Stimulated activated CD8-positive, alpha-beta memory T cell treated with anti-CD3 and anti-CD28 coated beads, Interleukin-15, amount 100 ng/mL, for 4 hours (primary cell): ENCODE data around the gene GIT1.

Experiments used
- DNase-seq, 2 donors: peaks; one replicate each; pipeline ENCODE4 v3.0.0-alpha.2; 2020; ENCODE audit warnings: low read depth in 2 of 2

Gene GIT1

DNA sequence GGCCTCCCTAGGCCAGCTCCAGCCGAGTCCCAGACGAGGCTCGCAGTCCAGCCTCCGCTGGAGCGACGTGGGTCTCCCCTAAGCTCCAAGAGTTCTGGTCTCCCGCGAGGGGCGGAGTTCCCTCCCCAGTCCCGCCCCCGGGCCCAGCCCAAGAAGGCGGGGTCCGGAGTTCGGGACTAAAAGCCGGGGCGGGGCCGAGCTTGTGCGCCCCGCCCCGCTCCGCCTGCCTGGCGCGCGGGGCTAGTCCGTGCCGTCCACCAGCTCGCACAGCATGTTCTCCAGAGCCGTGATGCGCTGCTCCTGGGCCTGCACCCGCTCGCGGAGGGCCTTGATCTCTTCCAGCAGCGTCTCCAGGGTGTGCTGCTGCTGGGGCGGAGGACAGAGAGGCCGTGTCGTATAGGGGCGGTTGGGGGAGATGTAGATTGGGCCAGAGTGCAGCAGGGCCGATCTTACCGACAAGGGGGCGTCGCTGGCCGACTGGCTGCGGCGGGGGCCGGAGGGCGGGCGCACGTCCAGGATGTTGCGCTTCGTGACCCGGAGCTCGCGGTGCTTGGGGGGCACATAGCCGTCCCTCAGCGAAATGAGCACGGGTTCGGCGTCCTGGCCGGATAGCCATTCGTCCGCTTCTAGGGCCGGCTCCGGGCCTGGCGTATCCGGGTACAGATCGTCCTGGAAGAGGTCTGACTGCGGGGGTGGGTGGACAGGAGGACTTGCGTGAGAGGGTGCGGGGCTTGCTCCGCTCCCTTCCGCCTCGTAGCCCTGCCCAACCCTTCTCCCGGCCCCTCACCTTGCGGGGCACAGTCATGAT is 26.2 kb upstream of the GIT1 start:
- DNase-seq, result peak; percentile 66 to 71

DNA sequence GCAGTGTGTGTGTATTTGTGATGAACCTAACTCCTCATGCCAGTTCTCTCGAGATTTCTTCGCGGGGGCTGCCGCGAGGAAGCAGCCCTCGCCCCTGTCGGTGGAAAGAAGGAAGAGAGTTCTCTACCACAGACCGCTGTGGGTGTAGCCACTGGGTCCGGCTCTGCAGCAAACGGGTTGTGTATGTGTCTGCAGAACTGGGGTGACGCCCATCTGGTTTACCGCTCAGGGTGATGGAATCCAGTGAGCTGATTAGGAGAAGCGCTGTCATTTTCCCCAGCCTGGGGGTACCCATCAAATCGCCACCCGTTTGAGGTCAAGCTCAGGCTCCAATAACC is 25.6 kb upstream of the GIT1 start:
- DNase-seq, result peak in 1 of 2 donors; percentile 46

DNA sequence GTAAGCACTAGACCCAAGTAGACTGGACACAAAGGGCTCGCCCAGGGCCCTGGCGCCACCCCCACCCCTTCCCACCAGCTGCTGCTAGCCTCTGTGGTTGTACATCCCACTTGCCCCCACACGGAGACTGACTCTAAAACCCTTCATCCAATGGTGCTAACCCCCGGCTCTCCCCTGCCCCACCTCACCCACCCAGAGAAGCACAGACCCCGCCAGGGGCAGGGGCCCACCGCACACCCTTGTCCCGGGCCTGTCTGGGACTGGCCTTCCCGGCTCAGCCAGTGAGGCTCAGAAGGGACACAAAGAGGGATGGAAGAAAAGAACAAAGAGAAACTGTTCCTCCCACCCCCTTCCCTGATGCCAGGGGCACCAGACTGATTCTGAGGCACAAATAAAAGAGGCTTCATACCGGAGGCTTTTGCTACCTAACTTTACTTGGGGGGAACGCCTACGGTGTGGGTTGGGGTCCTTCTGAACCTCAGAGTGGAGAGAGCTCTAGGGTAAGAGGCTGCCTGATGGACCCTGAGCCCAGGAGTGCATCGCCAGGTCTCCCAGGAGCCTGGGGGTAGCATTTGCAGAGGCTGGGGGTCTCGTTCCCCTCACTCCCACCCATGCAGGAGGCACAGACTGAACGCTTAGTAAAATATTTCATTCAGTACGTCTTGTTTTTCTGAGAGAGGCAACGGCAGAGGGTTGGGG is 25.1 kb upstream of the GIT1 start:
- DNase-seq, result no peak

DNA sequence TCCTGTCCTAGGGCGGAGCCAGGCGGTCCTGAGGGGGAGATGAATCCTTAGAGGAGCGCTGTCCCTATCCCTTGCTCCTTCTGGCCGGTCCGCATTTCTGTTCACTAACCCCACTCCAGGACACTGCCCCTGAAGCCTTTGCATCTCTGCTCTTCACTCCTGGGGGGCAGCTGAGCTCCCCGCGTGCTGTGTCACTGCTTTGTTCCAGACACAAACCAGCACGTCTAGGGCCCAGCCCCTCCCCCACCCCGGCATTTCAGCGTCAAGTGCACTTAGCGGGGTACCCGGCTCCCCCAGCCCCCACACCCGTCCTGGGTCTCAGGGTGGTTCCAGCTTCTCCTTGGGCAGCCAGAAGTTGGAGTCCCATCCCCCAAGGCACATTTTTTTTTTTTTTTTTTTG is 24.4 kb upstream of the GIT1 start:
- DNase-seq, result no peak

DNA sequence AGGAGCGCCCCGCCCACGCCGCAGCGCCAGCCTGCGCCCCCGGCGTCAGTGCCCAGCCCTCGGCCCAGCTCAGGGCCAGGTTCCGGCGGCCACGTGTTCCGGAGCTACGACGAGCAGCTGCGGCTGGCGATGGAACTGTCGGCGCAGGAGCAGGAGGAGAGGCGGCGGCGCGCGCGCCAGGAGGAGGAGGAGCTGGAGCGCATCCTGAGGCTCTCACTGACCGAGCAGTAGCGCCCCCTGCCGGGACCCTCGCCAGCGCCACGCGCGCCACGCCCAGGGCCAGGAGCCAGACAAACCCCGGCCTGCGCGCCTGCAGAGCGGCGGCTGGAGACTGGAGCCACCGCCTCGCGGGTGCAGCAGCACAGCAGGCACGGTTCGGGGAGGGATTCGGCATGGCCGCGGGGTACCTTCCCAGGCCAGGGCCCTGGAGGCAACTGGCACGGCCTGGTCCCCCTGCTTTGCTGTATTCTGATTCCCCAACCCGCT is 23.9 kb upstream of the GIT1 start:
- DNase-seq, result peak; percentile 73 to 81

DNA sequence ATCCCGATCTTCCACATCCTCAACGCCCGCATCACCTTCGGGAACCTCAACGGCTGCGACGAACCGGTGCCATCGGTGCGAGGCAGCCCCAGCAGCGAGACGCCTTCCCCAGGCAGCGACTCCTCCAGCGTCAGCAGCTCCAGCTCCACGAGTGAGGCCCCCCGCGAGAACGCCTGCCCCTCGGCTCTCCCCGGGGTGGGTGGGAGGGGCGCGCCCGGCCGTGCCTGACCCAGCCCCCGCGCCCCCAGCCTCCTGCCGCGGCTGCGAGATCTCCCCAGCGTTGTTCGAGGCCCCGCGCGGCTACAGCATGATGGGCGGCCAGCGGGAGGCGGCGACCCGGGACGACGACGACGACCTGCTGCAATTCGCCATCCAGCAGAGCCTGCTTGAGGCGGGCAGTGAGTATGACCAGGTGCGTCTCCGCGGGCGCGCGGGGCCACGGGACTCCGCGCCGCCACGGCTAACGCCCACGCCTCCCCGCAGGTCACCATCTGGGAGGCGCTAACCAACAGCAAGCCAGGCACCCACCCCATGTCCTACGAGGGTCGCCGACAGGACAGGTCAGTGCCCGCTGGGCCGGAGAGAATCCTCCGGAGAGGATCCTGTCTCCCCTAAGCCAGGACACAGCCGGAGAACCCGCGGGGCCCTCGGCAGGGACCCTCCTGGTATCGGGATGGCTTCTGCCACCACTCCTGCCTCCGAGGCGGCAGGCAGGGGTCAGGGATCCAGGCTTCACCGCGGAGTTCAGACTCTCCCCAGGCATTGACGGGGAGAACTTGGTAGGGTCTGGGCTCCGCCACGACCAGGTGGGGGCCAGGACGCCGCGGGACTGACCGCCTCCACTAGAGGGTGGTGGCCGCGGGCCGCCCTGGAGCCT is 23.2 kb upstream of the GIT1 start:
- no peak for DNase-seq

DNA sequence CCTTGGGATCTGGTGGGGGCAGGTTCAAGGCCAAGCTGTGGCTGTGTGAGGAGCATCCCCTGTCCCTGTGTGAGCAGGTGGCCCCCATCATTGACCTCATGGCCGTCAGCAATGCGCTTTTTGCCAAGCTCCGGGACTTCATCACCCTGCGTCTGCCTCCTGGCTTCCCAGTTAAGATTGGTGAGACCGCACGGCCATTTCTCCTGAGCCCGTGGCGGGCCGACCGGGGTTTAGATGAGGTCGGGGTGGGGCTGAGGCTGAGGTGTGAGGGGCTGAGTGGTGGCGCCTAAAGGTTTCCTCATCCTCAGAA is 22.6 kb upstream of the GIT1 start:
- DNase-seq, result no peak

DNA sequence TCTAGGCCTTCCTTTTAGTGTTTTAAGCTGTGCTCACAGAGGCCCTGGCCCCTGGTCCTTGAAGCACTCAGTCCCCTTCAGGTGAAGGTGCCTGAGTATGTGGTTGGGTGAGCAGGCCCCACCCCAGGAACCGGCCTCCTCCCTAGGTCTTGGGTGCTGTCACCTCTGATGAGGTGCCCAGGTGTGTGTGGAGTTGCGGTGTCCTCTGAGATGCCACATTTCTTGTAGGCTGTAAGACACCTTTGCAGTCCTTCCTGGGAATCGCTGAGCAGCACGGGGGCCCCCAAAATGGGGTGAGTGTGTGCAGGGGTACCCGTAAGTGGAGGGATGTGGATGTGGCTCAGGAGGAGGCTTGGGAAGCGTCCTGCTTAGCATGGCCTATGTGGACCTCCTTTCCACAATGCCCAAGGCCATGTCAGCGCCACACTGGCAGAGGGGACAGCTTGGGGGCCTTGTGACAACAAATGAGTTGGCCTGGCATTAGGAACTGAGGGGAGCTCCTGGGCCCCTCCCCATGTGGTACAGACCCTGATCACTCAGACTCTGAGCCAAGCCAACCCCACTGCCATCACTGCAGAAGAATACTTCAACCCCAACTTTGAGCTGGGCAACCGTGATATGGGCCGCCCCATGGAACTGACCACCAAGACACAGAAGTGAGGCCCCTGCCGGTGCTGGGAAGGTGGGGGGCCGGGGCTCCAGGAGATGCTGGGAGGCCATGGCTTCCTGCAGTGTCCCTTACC is 22.1 kb upstream of the GIT1 start:
- no peak for DNase-seq

DNA sequence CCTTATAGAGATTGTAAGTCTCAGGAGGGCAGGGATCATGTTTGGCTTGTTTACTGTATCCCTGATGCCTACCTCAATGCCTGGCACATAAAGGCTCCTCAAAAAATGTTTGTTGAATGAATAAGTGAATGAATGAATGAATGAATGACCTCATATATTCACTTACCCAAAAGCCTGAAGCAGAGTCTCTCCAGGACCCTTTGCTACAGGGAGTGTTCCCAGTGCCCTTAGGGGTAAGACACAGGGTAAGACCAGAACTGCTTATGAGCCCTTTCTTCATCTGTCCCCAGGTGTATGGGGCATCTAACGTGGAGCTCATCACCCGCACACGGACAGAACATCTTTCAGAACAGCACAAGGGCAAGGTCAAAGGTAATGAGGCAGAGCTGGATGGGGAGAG is 20.9 kb upstream of the GIT1 start:
- no peak for DNase-seq

DNA sequence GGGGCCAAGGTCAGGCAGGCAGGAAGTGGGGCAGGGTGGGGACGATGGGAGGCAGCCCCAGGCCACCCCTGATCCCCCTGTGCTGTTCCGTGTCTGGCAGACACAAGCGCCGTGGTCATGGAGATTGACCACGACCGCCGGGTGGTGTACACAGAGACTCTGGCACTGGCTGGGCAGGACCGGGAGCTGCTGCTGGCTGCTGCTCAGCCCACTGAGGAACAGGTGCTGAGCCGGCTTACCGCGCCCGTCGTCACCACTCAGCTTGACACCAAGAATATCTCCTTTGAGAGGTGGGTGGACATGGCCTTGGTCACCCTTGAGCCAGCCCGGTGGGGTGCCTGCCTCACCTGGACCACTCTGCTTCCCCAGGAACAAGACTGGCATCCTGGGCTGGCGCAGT is 19.5 kb upstream of the GIT1 start:
- DNase-seq, result no peak

DNA sequence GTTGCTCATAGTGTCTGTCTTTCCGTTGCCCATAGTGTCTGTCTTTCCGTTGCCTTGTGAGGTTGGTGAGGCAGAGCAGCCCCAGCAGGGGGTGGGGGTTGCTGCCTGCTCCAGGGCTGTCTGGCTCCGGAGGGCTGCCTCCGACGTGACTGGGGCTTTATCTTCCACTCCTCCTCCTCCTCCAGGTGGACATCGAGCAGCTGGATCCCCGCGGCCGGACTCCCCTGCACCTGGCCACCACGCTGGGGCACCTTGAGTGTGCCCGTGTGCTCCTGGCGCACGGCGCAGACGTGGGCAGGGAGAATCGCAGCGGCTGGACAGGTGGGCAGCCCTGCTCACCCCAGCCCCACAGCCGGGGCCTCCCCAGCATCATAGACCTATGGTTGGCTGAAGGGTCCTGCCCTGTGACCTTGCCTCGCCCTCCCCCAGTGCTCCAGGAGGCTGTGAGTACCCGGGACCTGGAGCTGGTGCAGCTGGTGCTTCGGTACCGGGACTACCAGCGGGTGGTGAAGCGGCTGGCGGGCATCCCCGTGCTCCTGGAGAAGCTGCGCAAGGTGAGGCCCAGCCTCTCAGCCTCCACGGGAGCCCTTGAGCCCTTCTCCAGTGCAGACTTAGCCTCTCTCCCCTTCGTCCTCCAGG is 18.2 kb upstream of the GIT1 start:
- no peak for DNase-seq

DNA sequence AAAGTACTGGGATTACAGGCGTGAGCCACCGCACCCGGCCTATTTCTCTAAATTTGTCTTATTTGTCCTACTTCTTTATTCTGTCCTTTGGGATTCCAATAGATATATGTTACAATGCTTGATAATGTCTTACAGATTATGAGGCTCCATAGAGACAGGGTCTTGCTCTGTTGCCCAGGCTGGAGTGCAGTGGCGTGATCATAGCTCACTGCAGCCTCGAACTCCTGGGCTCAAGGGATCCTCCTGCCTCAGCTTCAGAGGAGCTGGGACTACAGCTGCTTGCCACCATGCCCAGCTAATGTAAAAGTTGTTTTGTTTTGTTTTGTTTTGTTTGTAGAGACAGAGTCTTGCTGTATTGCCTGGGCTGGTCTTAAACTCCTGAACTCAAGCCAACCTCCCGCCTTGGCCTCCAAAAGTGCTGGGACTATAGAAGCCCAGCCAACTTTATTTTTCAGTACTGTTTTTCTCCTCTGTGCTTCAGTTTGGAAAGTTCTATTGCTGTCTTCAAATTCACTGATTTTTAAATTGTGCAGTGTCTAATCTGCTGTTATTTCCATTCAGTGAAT is 13.7 kb upstream of the GIT1 start:
- no peak for DNase-seq

DNA sequence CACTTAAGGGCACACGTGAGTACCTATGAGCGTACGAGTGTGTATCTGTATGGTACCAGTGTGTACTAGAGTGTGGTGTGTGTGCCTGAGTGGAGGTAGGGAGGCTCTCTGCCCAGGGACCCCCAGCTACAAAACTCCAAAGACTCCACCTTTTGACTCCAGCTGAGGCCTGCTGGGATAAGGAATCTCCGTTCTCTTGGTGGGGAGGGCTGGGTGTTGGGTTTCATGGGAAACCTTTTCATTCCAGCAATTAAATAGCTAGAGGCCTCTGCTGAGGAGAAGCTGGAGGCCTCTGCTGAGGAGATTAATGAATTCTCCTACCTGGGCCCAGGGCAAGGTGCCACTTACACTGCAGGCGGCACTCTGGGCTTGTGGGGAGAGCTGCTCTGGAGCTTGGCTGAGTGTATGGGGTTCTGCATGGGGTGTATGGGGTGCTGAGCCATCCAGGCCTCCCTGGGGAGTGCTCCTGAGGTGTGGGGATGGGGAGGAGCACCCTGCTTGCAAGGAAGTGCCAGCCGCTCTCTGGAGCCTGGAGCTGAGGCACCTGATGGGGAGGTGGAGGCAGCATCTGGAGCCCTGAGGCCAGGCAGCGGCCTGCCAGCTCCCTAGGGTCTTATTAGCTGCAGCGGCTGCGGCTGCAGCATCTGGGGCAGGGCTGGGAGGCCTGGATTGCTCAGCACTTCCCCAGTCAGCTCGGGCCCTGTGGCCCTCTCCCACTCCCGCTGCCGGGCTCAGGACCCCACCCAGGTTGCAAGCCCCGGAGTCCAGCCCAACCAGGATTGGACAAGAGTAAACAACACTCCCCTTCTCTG is 8.1 kb upstream of the GIT1 start:
- no peak for DNase-seq

DNA sequence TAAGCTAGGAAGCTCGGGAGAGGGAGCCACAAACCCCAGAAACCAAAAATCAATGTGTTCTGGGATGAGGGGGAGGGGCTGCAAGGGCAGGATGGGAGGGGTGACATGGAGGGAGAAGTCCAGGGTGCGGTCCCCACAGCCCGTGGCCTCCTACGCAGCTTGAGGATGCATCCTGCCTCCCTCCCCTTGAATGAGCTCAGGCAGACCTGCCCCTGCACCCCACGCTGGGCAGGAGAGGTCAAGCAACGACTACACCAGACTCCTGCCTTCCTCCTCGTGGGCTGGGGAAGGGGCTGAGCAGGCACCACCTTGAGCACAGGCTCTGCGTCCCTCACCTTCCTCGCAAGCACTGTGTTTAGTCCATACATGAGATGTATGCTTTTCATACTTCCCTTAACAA is 7.4 kb upstream of the GIT1 start:
- no peak for DNase-seq

DNA sequence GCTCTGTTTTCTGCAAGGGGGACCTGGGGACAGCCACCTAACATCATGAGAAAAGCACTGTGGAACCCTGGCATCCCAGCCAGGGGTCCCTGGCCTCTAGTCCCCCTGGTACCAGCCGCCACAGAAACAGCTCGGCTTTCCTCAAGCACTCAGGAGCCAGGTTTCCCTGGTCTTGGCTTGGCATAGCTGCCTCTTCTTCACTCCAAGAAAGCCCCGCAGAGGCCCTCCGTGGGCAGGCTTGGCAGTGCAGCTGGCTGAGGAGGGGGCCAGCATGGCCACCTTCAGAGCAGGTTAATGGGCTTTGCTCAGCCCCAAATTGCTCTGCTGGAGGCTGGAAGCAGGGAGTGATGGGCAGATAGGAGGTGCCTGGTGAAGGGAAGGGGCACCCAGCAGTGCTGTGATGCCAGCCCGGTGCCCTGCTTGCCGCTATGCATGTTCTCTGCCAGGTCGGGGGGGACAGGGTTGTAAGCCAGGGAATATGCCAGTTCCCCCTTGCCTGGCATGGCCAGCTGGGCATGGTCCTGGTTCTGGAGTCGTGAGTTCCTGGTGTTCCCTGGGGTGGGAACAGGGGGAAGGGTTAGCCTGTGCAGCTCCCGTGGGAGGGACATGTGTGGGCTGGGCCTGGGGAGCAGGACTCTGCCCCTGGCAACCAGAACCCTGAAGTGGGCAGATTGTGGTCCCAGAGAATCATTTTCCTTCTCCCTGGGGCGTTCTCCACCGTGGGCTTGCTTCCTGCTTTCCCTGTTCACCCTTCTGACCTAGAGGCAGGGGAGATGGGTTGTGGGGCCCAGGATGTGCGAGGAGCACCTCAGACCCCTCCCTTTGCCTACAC is 6.7 kb upstream of the GIT1 start:
- DNase-seq, result no peak

DNA sequence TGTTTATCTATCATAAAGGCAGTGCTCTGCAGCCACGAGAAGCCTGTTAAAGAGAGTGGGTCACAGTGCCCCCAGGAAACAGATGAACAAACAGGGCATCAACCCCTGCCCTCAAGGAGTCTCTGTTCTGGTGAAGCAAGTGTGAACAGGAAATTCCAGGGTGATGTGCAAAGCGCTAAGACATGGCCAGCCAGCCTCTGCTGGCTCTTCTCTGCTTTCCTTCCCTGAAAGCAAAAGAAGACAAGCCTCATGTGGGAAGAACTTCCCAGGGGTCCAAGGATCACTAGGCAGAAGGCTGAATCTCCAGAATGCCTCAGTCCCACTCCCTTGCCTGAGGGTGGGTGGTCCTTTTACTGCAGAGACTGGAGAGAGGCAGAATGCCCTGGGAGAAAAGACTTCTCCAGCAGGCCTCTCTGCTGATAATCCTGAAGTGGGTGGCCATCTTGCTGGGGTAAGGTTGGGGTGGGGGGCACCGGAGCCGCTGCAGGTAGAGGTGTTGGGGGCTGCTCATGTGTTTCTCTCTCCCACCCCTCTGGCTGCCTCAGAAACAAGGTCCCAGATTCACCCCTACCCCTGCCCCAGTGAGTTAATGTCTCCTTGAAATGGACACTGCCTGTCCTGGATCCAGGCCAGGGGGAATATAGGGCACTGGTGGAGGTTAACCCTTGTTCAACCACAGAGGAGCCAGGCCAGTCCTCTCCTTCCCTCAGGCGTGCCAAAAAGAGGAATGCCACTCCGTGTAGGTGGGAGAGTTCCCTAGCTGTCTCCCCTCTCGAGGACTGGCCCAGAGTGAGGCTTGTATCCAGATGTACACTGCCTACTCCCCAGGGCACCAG is 5.9 kb upstream of the GIT1 start:
- no peak for DNase-seq

DNA sequence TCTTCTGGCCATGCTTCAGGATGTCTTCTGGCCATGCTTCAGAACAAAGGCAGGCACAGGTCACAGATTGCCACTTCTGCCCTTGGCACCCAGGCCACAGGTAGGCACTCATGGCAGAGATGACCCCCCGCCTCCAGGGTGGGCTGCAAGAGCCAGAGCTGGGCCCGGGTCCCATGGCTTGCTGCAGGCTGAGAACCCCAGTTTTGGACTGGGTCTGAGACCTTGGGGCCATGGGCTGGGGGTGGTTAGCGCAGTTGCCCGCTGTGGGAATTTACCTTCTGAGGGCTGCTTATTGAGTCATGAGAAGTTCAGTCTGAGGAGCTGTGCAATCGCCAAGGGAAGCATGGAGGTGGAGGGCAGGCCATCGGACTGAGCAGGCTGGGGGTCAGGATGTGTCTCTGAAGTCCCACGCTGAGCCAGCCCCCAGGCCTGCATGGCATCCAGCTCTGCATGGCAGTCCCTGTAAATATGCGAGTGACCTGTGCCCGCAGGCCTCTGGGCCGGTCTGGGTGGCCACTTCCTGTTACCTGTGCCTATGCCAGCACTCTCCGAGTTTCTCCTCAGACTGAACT is 5.2 kb upstream of the GIT1 start:
- DNase-seq, result no peak
